AG04450 (cell line): ENCODE results near the gene TTC28. TPM values are rescaled to one million over a fixed set of nuclear protein-coding genes. Genes with fewer than 3 reads are reported as not detected.

Experiments used
- CTCF ChIA-PET: fragments of 300-600, 350-600 bp; formaldehyde crosslinking; extraction: SDS; loops from one replicate; lab custom pipeline; 2022; ENCODE audit warnings: antibody characterized with exemption, inconsistent platforms; lab: Charles Lee
- POLR2A ChIA-PET: fragments of 350-600 bp; formaldehyde crosslinking; extraction: SDS; loops from one replicate; lab custom pipeline; 2021; ENCODE audit warnings: antibody characterized with exemption, inconsistent platforms; lab: Yijun Ruan, JAX
- DNase-seq: peaks from one replicate; pipeline ENCODE4 v3.0.0-alpha.2; 2011; ENCODE audit warnings: low read depth, low spot score
- H3K27ac ChIP-seq: one replicate; pipeline ENCODE4 v1.5.1; 2012; ENCODE audit warnings: low read depth, low read length, control low read depth
- H3K27me3 ChIP-seq: one replicate; pipeline ENCODE4 v1.6.0; 2012; ENCODE audit warnings: low read length; ENCODE audit not compliant: control insufficient read depth, insufficient read depth
- H3K4me3 ChIP-seq: 2 replicates; pipeline ENCODE4 v1.5.1; 2011; ENCODE audit warnings: mild to moderate bottlenecking, low read depth, low read length, control low read depth
- H3K9me3 ChIP-seq: 2 replicates; pipeline ENCODE4 v1.5.1; 2012; ENCODE audit warnings: low read length; ENCODE audit not compliant: control insufficient read depth, insufficient read depth
- CTCF ChIP-seq: IDR thresholded peaks from 2 replicates; pipeline ENCODE4 v1.5.1; 2011; ENCODE audit warnings: low read depth, low read length, control low read depth, inconsistent platforms
- polyA plus RNA-seq: library from polyadenylated mRNA; depleted of rRNA; stranded (reverse); fragments of >200 nt; gene quantifications from 2 replicates; pipeline ENCODE4 v1.2.3, GENCODE V29; 2011

The TTC28 gene
- polyA plus RNA-seq, 1 experiment, result 11.2 TPM

DNA sequence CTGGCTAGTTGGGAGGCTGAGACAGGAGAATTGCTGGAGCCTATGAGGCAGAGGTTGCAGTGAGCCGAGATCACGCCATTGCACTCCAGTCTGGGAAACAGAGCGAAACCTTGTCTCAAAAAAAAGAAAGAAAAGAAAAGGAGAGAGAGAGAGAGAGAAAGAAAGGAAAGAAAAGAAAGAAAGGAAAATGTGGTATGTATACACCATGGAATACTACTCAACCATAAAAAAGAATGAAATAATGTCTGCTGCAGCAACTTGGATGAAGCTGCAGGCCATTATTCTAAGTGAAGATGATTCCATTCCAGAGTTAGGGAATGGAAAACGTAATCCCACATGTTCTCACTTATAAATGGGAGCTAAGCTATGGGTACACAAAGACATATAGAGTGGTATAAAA lies 30.8 kb downstream of the TTC28 start:
- DNase-seq, result no peak
- H3K27ac ChIP-seq, result no peak overlapping the region
- POLR2A ChIA-PET, result no interaction called here
- no peaks in the 10 kb centered on the region for H3K9me3 ChIP-seq
- no peaks in the 10 kb centered on the region for H3K27me3 ChIP-seq
- no peak for TF ChIP-seq CTCF
- no peak overlapping the region for H3K4me3 ChIP-seq
- CTCF ChIA-PET, result no interaction called here

DNA sequence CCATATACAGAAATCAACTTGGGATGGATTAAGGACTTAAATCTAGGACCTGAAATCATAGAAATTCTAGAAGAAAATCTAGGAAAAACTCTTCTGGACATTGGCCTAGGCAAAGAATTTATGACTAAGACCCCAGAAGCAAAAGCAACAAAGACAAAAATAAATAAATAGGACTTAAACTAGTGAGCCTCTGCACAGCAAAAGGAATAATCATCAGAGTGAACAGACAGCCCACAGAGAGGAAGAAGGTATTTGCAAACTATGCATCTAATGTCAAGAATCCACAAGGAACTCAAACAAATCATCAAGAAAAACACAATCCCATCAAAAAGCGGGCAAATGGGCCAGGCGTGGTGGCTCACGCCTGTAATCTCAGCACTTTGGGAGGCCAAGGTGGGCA lies 32.4 kb downstream of the TTC28 start:
- ChIA-PET POLR2A (no interaction called here), CTCF (no interaction called here)
- no peak for DNase-seq
- H3K4me3 ChIP-seq, result no peak overlapping the region
- no peak for TF ChIP-seq CTCF
- H3K27me3 ChIP-seq, result no peaks in the 10 kb centered on the region
- H3K27ac ChIP-seq, result no peak overlapping the region
- no peaks in the 10 kb centered on the region for H3K9me3 ChIP-seq

GRCh38 chr22:28639321-28639720 lies 40.3 kb downstream of the TTC28 start:
- DNase-seq, result no peak
- no peak overlapping the region for H3K4me3 ChIP-seq
- TF ChIP-seq CTCF, result no peak
- H3K27ac ChIP-seq, result no peak overlapping the region
- POLR2A ChIA-PET, result no interaction called here
- H3K9me3 ChIP-seq, result no peaks in the 10 kb centered on the region
- CTCF ChIA-PET, result no interaction called here
- H3K27me3 ChIP-seq, result no peaks in the 10 kb centered on the region

DNA sequence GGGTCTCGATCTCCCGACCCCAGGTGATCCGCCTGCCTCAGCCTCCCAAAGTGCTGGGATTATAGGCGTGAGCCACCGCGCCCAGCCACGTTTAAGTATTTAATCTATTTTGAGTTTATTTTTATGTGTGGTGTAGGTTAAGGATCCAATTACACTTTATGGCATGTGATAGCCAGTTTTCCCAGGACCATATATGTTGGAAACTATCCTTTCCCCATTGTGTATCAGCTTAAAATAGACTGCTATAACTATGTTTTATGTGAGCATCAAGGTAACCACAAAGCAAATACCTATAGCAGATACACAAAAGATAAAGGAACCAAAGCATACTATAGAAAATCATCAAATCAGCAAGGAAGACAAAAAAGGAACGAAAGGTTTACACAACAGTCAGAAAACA lies 42.4 kb downstream of the TTC28 start:
- POLR2A ChIA-PET, result no interaction called here
- Histone ChIP-seq H3K9me3 (no peaks in the 10 kb centered on the region), H3K27ac (no peak overlapping the region), H3K4me3 (no peak overlapping the region), H3K27me3 (no peaks in the 10 kb centered on the region)
- CTCF ChIA-PET, result no interaction called here
- no peak for TF ChIP-seq CTCF
- no peak for DNase-seq

DNA sequence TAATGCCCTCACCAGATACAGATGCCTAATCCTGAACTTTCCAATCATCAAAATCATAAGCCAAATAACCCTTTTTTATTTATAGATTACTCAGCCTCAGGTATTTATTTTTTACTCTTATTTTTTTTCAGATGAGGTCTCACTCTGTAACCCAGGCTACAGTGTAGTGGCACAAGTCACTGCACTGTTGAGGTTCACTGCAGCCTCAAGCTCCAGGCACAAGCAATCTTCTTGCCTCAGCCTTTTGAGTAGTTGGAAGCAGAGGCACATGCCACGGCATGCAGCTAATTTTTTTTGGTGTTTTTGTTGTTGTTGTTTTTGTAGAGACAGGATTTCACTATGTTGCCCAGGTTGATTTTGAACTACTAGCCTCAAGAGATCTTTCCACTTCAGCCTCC lies 49.5 kb downstream of the TTC28 start:
- no peak for DNase-seq
- H3K9me3 ChIP-seq, result no peaks in the 10 kb centered on the region
- ChIA-PET CTCF (no interaction called here), POLR2A (no interaction called here)
- no peaks in the 10 kb centered on the region for H3K27me3 ChIP-seq
- TF ChIP-seq CTCF, result no peak
- H3K4me3 ChIP-seq, result no peak overlapping the region
- H3K27ac ChIP-seq, result no peak overlapping the region
